ENCODE data around the gene PNMA6F. TPM values are rescaled to one million over a fixed set of nuclear protein-coding genes. Genes with fewer than 3 reads are reported as not detected.
"Not testable (repeated sequence)": the region's sequence is repeated elsewhere in the genome, so short reads cannot be mapped to it uniquely, and the experiment has no call there.

Gene PNMA6F
- total RNA-seq, 6 experiments from 2014 or later = not detected

- H3K36me3 ChIP-seq = no peaks in the 10 kb centered on the region
- TF ChIP-seq, protein P1, sequence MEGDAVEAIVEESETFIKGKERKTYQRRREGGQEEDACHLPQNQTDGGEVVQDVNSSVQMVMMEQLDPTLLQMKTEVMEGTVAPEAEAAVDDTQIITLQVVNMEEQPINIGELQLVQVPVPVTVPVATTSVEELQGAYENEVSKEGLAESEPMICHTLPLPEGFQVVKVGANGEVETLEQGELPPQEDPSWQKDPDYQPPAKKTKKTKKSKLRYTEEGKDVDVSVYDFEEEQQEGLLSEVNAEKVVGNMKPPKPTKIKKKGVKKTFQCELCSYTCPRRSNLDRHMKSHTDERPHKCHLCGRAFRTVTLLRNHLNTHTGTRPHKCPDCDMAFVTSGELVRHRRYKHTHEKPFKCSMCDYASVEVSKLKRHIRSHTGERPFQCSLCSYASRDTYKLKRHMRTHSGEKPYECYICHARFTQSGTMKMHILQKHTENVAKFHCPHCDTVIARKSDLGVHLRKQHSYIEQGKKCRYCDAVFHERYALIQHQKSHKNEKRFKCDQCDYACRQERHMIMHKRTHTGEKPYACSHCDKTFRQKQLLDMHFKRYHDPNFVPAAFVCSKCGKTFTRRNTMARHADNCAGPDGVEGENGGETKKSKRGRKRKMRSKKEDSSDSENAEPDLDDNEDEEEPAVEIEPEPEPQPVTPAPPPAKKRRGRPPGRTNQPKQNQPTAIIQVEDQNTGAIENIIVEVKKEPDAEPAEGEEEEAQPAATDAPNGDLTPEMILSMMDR (IDR thresholded peaks at IDR 0.05) = no peak
- TF ChIP-seq POLR2A (IDR thresholded peaks at IDR 0.05) = no peak
- no peak for DNase-seq
- H3K27me3 ChIP-seq = no peaks in the 10 kb centered on the region
- H3K4me1 ChIP-seq = no peaks in the 10 kb centered on the region
- H3K4me3 ChIP-seq = no peak overlapping the region
- no peak overlapping the region for H3K27ac ChIP-seq
- intact Hi-C loops (cut with DNase I) = no loop called here
- no peaks in the 10 kb centered on the region for H3K9me3 ChIP-seq
- ATAC-seq = no peak
- WGBS (ENCODE audit: insufficient coverage, low coverage, low lambda C conversion rate, missing lambda C conversion rate) = 44% methylated on average over 2 of the region's 2 CpGs
These were observed 11.7 kb upstream of the PNMA6F start for GRCh38 chrX:153333266-153333665.

- TF ChIP-seq, protein P1 (IDR thresholded peaks at IDR 0.05) = no peak
- TF ChIP-seq POLR2A (IDR thresholded peaks at IDR 0.05) = no peak
- intact Hi-C loops (cut with DNase I) = no loop called here
- 54% methylated on average over 3 of the region's 4 CpGs for WGBS (ENCODE audit: insufficient coverage, low coverage, low lambda C conversion rate, missing lambda C conversion rate)
These were observed 6.0 kb upstream of the PNMA6F start for GRCh38 chrX:153327561-153327960.

GRCh38 chrX:153320555-153321184 is 897 bp downstream of the PNMA6F start:
- no peak for ATAC-seq
- WGBS (ENCODE audit: insufficient coverage, low coverage, low lambda C conversion rate, missing lambda C conversion rate) = 75% methylated on average over 1 of the region's 13 CpGs
- no peak overlapping the region for H3K27ac ChIP-seq
- H3K9me3 ChIP-seq = no peaks in the 10 kb centered on the region
- H3K4me3 ChIP-seq = no peak overlapping the region
- H3K4me1 ChIP-seq = no peaks in the 10 kb centered on the region
- TF ChIP-seq POLR2A (IDR thresholded peaks at IDR 0.05) = no peak
- TF ChIP-seq, protein P1 (IDR thresholded peaks at IDR 0.05) = no peak
- intact Hi-C loops (cut with DNase I) = no loop called here
- H3K27me3 ChIP-seq = no peaks in the 10 kb centered on the region
- no peaks in the 10 kb centered on the region for H3K36me3 ChIP-seq
- DNase-seq = no peak

More at GRCh38 chrX:153327561-153327960, 6.0 kb upstream of the PNMA6F start:
- no peaks in the 10 kb centered on the region for H3K9me3 ChIP-seq
- H3K27ac ChIP-seq = no peak overlapping the region
- no peaks in the 10 kb centered on the region for H3K27me3 ChIP-seq
- DNase-seq (no peak), ATAC-seq (no peak)
- no peak overlapping the region for H3K4me3 ChIP-seq
- H3K36me3 ChIP-seq = no peaks in the 10 kb centered on the region
- H3K4me1 ChIP-seq = no peaks in the 10 kb centered on the region

- intact Hi-C loops (cut with DNase I); ATAC-seq; H3K4me3 ChIP-seq; DNase-seq; H3K4me1 ChIP-seq; H3K27ac ChIP-seq; H3K27me3 ChIP-seq; H3K9me3 ChIP-seq; H3K36me3 ChIP-seq: not testable (repeated sequence)
- 83% methylated on average over 1 of the region's 1 CpG for WGBS (ENCODE audit: insufficient coverage, low coverage, low lambda C conversion rate, missing lambda C conversion rate)
These were observed 1.5 kb downstream of the PNMA6F start for GRCh38 chrX:153320047-153320443.

GRCh38 chrX:153319295-153320046 is 2.1 kb downstream of the PNMA6F start:
- Histone ChIP-seq H3K4me3 (no peak overlapping the region), H3K9me3 (no peaks in the 10 kb centered on the region), H3K27ac (no peak overlapping the region), H3K4me1 (no peaks in the 10 kb centered on the region), H3K36me3 (no peaks in the 10 kb centered on the region), H3K27me3 (no peaks in the 10 kb centered on the region)
- DNase-seq (no peak), ATAC-seq (no peak)
- intact Hi-C loops (cut with DNase I) = no loop called here
- TF ChIP-seq POLR2A (IDR thresholded peaks at IDR 0.05) = no peak
- TF ChIP-seq, protein P1 (IDR thresholded peaks at IDR 0.05) = no peak
- 63% methylated on average over 2 of the region's 33 CpGs for WGBS (ENCODE audit: insufficient coverage, low coverage, low lambda C conversion rate, missing lambda C conversion rate)

Measured in right lobe of liver (tissue), 6 donors.